Astrocyte (in vitro differentiated cells and primary cell): ENCODE measurements around the gene RANBP17. TPM values are rescaled to one million over a fixed set of nuclear protein-coding genes. Genes with fewer than 3 reads are reported as not detected.

ENCODE experiments used
- DNase-seq: peaks from one replicate; pipeline ENCODE4 v3.0.0-alpha.2; 2010; ENCODE audit warnings: low read depth
- FAIRE-seq: peaks from 2 replicates; lab custom pipeline; 2011; peaks lifted over from hg19 to GRCh38; lab: Jason Lieb, UNC
- H2AFZ ChIP-seq: 2 replicates; pipeline ENCODE4 v1.6.0; 2012; ENCODE audit warnings: low read depth, low read length, inconsistent platforms
- H3K27ac ChIP-seq: 2 replicates; pipeline ENCODE4 v1.5.1; 2011; ENCODE audit warnings: low read depth, low read length, inconsistent platforms
- H3K27me3 ChIP-seq: 2 replicates; pipeline ENCODE4 v1.6.0; 2011; ENCODE audit warnings: low read length, inconsistent platforms; ENCODE audit not compliant: insufficient read depth
- H3K36me3 ChIP-seq: 2 replicates; pipeline ENCODE4 v1.5.1; 2011; ENCODE audit warnings: low read length, inconsistent platforms; ENCODE audit not compliant: insufficient read depth
- H3K4me1 ChIP-seq: 2 replicates; pipeline ENCODE4 v1.5.1; 2011; ENCODE audit warnings: low read length, inconsistent platforms; ENCODE audit not compliant: insufficient read depth
- H3K4me2 ChIP-seq: 2 replicates; pipeline ENCODE4 v1.6.0; 2012; ENCODE audit warnings: low read length, inconsistent platforms
- H3K4me3 ChIP-seq: 2 replicates; pipeline ENCODE4 v1.5.1; 2011; ENCODE audit warnings: low read depth, mild to moderate bottlenecking, low read length, inconsistent platforms; ENCODE audit not compliant: insufficient read depth
- H3K79me2 ChIP-seq: 2 replicates; pipeline ENCODE4 v1.6.0; 2012; ENCODE audit warnings: mild to moderate bottlenecking, low read length, inconsistent platforms; ENCODE audit not compliant: insufficient read depth
- H3K9ac ChIP-seq: 2 replicates; pipeline ENCODE4 v1.6.0; 2012; ENCODE audit warnings: mild to moderate bottlenecking, low read length, inconsistent platforms
- H3K9me3 ChIP-seq: 2 replicates; pipeline ENCODE4 v1.5.1; 2012; ENCODE audit warnings: low read depth, mild to moderate bottlenecking, low read length, inconsistent platforms; ENCODE audit not compliant: insufficient read depth
- H4K20me1 ChIP-seq: 2 replicates; pipeline ENCODE4 v1.6.0; 2012; ENCODE audit warnings: low read length, inconsistent platforms; ENCODE audit not compliant: insufficient read depth
- H3K27ac Mint-ChIP-seq: one replicate; pipeline ENCODE4 v1.8.0; 2021; ENCODE audit warnings: mild to moderate bottlenecking, mixed read lengths; ENCODE audit not compliant: unreplicated experiment
- H3K27me3 Mint-ChIP-seq: one replicate; pipeline ENCODE4 v1.8.0; 2021; ENCODE audit warnings: low read depth, mixed read lengths; ENCODE audit not compliant: unreplicated experiment
- H3K36me3 Mint-ChIP-seq: one replicate; pipeline ENCODE4 v1.8.0; 2021; ENCODE audit warnings: low read depth, mixed read lengths; ENCODE audit not compliant: unreplicated experiment
- H3K4me1 Mint-ChIP-seq: one replicate; pipeline ENCODE4 v1.8.0; 2021; ENCODE audit warnings: low read depth, mixed read lengths; ENCODE audit not compliant: unreplicated experiment
- H3K4me3 Mint-ChIP-seq: one replicate; pipeline ENCODE4 v1.8.0; 2021; ENCODE audit warnings: mild to moderate bottlenecking, moderate library complexity, mixed read lengths; ENCODE audit not compliant: unreplicated experiment
- H3K9me3 Mint-ChIP-seq: one replicate; pipeline ENCODE4 v1.8.0; 2021; ENCODE audit warnings: mild to moderate bottlenecking, mixed read lengths; ENCODE audit not compliant: unreplicated experiment
- EZH2 ChIP-seq: IDR thresholded peaks from 2 replicates; pipeline ENCODE4 v1.6.1; 2012; ENCODE audit warnings: mild to moderate bottlenecking, low read length, inconsistent platforms; ENCODE audit not compliant: insufficient read depth
- total RNA-seq: library from RNA; stranded (reverse); gene quantifications from 2 replicates; pipeline ENCODE4 v1.2.1, GENCODE V29; 2021
- TF ChIP-seq, protein P1 (sequence below): IDR thresholded peaks from 2 replicates; pipeline ENCODE4 v1.5.1; 2011; ENCODE audit warnings: low read depth, mild to moderate bottlenecking, inconsistent platforms, low read length, moderate library complexity; ENCODE audit not compliant: insufficient read depth

The RANBP17 gene
- total RNA-seq, 1 donor from 2014 or later = 16.2 TPM

DNA sequence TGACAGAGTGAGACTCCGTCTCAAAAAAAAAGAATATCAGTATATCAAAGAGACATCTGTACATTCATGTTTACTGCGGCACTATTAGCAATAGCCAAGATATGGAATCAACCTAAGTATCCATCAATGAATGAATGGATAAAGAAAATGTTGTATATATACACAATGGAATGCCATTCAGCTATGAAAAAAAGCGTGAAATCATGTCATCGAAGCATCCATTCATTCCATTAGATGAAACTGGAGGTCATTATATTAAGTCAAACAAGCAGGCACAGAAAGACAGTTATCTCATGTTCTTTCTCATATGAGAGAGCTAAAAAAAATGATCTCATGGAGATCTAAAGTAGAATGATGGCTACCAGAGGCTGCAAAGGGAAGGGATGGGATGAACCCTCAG lies 266.3 kb downstream of the RANBP17 start:
- no peaks in the 10 kb centered on the region for H3K27me3 Mint-ChIP-seq
- Histone ChIP-seq H3K4me1 (no peaks in the 10 kb centered on the region), H3K9me3 (no peaks in the 10 kb centered on the region), H3K9ac (no peak overlapping the region), H3K36me3 (no peaks in the 10 kb centered on the region), H4K20me1 (no peaks in the 10 kb centered on the region), H2AFZ (no peak overlapping the region), H3K4me3 (no peak overlapping the region), H3K4me2 (no peak overlapping the region), H3K27ac (no peak overlapping the region), H3K27me3 (no peaks in the 10 kb centered on the region), H3K79me2 (no peaks in the 10 kb centered on the region)
- H3K9me3 Mint-ChIP-seq = no peaks in the 10 kb centered on the region
- FAIRE-seq (no peak), DNase-seq (no peak)
- TF ChIP-seq, protein P1, sequence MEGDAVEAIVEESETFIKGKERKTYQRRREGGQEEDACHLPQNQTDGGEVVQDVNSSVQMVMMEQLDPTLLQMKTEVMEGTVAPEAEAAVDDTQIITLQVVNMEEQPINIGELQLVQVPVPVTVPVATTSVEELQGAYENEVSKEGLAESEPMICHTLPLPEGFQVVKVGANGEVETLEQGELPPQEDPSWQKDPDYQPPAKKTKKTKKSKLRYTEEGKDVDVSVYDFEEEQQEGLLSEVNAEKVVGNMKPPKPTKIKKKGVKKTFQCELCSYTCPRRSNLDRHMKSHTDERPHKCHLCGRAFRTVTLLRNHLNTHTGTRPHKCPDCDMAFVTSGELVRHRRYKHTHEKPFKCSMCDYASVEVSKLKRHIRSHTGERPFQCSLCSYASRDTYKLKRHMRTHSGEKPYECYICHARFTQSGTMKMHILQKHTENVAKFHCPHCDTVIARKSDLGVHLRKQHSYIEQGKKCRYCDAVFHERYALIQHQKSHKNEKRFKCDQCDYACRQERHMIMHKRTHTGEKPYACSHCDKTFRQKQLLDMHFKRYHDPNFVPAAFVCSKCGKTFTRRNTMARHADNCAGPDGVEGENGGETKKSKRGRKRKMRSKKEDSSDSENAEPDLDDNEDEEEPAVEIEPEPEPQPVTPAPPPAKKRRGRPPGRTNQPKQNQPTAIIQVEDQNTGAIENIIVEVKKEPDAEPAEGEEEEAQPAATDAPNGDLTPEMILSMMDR = no peak
- TF ChIP-seq EZH2 = no peak
- no peak overlapping the region for H3K27ac Mint-ChIP-seq
- H3K36me3 Mint-ChIP-seq = peaks cover 4% of the 10 kb centered on the region
- H3K4me3 Mint-ChIP-seq = no peak overlapping the region
- H3K4me1 Mint-ChIP-seq = peaks cover 6% of the 10 kb centered on the region

DNA sequence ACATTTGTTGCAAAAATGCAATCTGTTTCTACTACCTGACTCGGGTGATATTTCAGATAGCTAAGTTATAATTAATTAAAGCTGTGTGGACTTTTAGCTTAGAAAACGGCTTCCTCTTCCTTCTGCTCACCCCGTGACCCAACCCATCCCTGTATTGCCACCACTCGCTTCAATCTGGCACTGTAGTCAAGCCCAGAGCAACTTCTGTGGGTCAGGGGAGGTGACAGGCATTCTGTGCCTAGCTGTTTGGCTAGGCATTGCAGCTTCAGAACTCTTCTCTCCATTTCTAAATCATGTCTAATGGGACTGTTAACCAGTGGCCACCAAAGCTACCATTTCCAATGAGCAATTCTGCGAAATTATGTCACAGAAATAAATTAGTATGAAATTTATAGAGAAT lies 267.5 kb downstream of the RANBP17 start:
- H3K4me3 ChIP-seq = no peak overlapping the region
- H4K20me1 ChIP-seq = no peaks in the 10 kb centered on the region
- H3K79me2 ChIP-seq = no peaks in the 10 kb centered on the region
- H3K9ac ChIP-seq = no peak overlapping the region
- H3K4me1 Mint-ChIP-seq = peaks cover 6% of the 10 kb centered on the region
- H2AFZ ChIP-seq = no peak overlapping the region
- FAIRE-seq (no peak), DNase-seq (no peak)
- H3K27ac Mint-ChIP-seq = no peak overlapping the region
- H3K27me3 Mint-ChIP-seq = no peaks in the 10 kb centered on the region
- H3K36me3 Mint-ChIP-seq = no peaks in the 10 kb centered on the region
- no peak overlapping the region for H3K4me3 Mint-ChIP-seq
- H3K9me3 Mint-ChIP-seq = no peaks in the 10 kb centered on the region
- no peak overlapping the region for H3K27ac ChIP-seq
- H3K9me3 ChIP-seq = no peaks in the 10 kb centered on the region
- no peaks in the 10 kb centered on the region for H3K27me3 ChIP-seq
- TF ChIP-seq EZH2 = no peak
- TF ChIP-seq, protein P1 = no peak
- no peaks in the 10 kb centered on the region for H3K4me1 ChIP-seq
- no peaks in the 10 kb centered on the region for H3K36me3 ChIP-seq
- H3K4me2 ChIP-seq = no peak overlapping the region

DNA sequence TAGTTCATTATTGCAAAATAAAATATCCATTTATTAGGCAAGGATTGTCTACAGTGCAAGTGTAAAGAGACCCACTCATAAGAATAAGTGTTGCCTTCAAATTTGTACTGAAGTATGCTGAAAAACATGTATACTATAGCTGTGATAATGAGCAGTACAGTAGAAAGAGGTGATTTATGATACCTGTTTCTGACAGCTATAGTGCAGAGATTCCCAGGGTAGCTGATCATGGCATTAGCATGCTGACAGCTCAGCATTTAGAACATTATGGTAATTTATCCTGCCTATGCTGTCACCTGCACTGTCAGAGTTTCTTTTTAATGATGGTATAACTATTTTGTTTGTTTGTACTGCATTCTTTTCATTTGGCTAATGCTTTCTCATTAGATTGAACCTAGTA lies 269.7 kb downstream of the RANBP17 start:
- Mint-ChIP-seq H3K27ac (no peak overlapping the region), H3K9me3 (no peaks in the 10 kb centered on the region), H3K4me3 (no peak overlapping the region), H3K36me3 (no peaks in the 10 kb centered on the region), H3K27me3 (no peaks in the 10 kb centered on the region), H3K4me1 (peaks cover 6% of the 10 kb centered on the region)
- TF ChIP-seq EZH2 = no peak
- TF ChIP-seq, protein P1 = no peak
- FAIRE-seq = no peak
- no peaks in the 10 kb centered on the region for H3K27me3 ChIP-seq
- H3K79me2 ChIP-seq = no peaks in the 10 kb centered on the region
- H3K4me1 ChIP-seq = no peaks in the 10 kb centered on the region
- no peak overlapping the region for H3K9ac ChIP-seq
- H3K36me3 ChIP-seq = no peaks in the 10 kb centered on the region
- DNase-seq = peak; percentile 3
- no peak overlapping the region for H3K27ac ChIP-seq
- H3K4me3 ChIP-seq = no peak overlapping the region
- no peak overlapping the region for H3K4me2 ChIP-seq
- no peak overlapping the region for H2AFZ ChIP-seq
- no peaks in the 10 kb centered on the region for H3K9me3 ChIP-seq
- H4K20me1 ChIP-seq = no peaks in the 10 kb centered on the region
